ENCODE data around the gene GREB1.

GREB1 gene

DNA sequence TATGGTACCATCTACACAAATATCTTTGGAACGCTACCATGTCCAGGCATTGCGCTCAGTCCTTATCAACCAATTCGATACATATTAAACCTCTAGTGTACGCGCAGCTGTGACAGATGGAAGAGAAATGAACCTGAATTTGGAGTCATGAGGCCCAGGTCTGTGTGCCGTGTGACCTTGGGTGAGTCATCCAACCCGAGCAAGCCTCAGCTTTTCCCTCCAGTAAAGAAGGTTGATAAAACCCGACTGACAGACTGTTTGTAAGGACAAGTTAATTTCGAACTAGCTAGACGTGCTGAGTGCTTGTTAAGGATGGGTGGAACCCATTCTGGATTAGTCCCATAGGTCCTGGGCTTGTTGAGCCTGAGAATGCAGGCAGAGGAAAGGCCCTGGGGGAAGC is 28.2 kb downstream of the GREB1 start:
- no peak for DNase-seq (ENCODE audit: low spot score)

DNA sequence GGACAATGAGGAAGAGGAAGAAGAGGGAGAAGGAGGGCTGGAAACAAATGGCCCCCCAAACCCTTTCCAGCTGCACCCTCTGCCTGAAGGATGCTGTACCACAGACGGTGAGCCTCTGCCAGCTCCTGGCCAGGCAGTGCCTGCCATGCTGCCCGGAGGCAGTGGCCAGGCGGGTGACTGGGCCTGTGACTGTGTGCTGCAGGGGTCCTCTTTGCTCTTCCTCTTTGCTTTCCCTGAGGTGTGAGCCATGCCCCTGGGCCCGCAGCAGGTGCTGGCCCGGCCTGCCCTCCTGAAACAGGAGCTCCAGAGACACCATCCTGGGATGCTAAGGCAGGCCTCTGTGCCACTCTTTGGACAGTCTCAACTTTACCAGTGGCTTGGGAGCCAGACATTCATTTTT is 28.6 kb downstream of the GREB1 start:
- no peak for DNase-seq (ENCODE audit: low spot score)

DNA sequence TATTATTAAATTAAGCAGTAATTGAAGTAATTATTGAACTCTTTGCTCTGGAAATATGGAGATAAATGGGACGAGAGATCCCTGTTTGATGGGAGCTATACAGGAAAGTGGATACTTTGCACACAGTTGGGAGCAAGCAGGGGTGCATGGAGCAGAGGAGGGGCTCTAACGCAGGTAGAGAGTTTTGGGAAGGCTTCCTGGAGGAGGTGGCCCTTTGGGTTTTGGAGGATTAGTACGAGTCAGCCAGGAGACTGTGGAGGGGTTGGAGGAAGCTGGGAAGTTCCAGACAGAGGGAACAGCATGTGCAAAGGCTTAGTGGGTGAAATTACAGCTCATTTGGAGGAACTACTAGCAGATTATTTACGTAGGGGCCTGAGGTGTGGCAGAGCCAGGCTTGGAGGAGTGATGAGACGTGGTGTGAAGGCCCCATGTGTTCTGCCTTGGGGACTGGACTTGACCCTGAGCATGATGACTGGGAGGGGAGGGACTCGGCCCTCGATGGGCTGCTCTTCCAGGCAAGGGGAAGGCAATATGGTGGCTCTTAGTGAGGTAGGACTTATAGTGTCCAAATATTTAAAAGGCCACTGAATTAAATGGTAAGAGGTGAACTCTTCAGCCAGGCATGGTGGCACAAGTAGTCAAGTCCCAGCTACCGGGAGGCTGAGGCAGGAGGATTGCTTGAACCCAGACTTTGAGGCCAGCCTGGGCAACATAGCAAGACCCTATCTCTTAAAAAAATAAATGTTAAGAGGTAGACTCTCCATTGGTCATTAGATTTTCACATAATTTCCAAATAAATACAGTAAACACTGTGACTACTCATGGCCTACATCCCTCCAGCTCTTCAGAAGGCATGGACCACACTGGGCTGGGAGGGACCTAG is 30.2 kb downstream of the GREB1 start:
- no peak for DNase-seq (ENCODE audit: low spot score)

DNA sequence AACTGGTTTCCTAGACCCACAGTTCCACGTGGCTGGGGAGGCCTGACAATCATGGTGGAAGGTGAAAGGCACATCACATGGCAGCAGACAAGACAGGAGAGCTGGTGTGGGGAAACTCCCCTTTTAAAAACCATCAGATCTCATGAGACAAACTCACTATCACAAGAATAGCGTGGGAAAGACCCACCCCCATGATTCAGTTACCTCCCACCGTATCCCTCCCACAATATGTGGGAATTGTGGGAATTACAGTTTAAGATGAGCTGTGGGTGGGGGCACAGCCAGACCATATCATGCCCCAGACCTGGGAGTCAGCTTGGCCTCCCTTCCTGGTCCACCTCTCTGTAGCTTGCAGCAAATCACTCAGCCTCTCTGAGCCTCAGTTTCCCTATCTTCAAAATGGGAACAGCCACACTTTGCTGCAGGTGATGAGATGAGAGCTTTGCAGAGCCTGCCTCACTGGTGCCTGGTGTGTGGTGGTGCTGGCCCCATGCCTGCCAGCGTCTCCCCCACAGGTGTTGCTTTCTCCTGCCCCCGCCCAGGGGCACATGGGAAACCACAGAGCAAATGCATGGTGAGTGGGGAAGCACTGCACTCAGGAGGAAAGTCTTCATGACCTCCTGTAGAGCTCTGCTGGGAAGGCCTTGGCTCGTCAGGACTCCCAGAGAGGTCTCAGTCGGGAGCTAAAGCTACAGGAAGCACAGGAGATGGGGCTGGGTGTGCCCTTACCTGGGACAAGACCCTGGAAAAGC is 31.1 kb downstream of the GREB1 start:
- no peak for DNase-seq (ENCODE audit: low spot score)

DNA sequence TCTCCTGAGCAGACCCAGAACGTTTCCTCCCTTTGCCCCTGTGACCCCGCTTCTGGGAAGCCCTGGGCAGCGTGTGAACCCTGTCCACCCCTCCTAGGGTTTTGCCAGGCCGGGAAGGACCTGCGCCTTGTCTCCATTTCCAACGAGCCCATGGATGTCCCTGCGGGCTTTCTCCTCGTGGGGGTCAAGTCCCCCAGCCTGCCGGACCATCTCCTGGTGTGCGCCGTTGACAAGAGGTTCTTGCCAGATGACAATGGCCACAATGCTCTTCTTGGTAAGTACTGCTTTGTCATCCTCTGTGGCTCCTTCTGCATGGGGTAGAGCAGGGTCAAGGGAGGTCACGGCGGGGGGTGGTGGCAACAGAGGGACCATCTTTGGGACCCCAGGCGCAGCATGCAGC is 32.5 kb downstream of the GREB1 start:
- DNase-seq (ENCODE audit: low spot score) = no peak

DNA sequence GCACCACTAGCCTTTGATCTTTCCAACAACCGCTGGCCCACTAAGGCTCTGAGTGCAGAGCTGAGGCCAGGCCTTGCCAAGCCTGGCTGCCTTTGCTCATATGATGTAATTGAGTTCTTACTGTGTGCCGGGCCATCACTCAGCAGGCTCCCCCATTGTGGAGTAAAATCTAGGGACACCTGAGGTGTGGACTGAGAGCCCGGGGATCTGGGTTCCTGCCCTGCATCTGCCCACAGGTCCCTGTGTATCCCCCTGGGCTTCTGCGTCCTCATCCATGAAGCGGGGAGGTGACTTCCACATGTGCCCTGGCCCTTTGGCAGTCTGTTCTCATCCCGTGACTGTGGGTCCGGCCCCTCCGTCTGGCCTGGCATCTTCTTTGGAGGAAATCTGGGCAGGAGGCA is 33.8 kb downstream of the GREB1 start:
- DNase-seq (ENCODE audit: low spot score) = no peak

DNA sequence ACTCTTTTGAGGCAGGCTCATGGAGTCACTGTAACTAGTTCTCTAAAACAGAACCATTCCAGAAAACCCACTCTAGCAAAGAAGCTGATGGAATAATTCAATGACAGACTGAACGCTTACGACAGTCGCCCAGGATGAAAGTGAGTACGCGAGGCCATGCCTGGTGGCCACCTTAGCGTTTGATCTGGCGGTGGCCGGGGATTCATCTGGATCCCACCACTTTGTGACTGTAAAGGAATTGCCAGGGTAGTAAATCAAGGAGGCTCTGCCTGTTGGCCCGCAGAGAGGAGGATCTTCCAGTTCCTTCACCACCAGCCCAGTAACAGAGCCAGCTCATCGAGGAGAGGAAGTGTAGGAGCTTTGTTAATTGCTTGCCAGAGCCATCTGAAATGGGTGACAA is 34.6 kb downstream of the GREB1 start:
- DNase-seq (ENCODE audit: low spot score) = no peak

DNA sequence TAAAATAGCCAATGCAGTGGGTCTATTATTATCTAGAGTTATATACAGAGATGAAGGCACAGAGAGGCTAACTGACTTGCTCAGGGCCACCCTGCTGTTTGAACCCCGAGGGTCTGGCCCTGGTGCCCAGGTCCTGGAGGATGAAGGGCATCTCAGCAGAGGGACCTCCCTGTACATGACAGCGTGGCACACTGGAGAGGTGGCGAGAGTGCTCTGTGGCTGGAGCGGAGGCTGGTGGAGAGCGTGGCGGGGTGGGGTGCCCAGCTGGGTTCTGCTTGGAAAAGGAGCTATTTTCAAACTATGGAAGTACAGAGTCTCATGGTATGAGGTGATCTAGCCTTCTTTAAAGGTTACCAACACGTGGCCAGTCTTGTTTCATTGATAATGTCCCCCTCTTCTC is 35.8 kb downstream of the GREB1 start:
- DNase-seq (ENCODE audit: low spot score) = no peak

DNA sequence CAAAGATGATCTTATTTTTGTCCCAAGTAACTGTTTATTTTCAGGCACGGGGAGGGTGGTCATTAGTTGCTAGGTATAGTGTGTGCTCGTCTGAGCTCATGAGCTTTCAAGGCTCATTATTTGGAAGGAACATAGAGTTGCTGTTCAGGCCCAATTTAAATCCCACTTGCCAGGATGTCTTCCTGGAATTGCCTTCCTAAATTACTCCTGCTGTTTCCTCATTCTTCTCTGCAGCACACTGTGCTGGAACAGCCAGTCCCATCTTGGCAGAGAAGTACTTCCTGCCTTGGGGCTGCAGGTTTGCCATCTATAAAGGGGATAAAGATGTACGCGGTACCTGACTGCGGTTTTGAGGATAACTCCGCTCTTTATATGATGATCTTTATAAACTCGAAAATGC is 37.3 kb downstream of the GREB1 start:
- no peak for DNase-seq (ENCODE audit: low spot score)

DNA sequence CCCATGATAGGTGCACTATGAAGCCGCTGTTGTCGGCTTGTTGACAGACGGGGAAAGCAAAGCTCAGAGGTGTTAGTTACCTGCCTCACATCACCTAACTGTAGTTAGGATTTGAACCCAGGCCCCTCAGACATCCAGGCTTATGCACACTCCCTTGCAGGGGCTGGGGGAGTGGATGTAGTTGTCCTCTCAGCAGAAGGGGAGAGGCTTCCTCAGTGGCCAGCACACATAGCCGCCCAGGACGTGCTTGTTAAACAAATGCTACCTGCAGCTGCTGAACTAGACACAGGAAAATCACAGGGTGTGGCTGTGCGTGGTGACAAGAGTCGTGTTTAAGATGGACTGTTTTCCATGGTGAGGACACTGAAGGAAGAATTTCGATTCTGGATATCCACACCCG is 39.2 kb downstream of the GREB1 start:
- DNase-seq (ENCODE audit: low spot score) = no peak

DNA sequence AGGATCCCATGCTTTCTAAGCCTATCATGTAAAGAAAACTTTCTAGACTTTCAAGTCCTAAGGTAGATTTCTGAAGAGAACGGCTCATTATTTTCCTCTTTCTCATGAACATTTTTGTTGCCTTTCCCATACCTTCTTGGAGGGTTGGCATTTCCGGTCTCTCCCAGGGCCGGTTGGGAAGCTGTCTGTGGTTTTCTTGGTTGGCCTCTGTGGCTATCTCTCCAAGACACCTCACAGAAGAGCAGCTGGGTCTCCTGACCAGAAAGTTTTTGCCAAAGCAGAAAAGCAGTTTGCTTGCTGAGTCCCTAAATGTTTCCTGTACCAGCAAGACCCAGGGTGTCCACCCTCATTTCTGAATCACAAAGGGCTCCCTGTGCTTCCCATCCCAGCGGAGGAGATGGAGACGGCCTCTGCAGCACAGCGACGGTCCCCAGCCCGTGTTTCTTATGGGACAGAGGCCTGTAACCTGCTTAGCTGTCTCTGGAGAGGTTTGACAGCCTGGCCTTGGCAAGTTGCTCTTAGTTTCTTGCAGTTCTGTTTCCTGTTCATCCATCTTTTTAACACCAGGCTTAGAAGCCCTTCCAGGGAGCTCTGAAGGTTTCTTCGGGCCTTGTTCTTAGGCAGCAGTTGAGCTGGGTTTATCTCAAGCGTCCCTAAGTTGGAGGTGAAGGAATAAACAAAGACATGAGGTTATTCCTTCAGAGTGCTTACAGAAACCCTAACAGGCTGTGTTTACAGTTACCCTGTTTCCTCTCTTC is 39.8 kb downstream of the GREB1 start:
- DNase-seq (ENCODE audit: low spot score) = no peak

DNA sequence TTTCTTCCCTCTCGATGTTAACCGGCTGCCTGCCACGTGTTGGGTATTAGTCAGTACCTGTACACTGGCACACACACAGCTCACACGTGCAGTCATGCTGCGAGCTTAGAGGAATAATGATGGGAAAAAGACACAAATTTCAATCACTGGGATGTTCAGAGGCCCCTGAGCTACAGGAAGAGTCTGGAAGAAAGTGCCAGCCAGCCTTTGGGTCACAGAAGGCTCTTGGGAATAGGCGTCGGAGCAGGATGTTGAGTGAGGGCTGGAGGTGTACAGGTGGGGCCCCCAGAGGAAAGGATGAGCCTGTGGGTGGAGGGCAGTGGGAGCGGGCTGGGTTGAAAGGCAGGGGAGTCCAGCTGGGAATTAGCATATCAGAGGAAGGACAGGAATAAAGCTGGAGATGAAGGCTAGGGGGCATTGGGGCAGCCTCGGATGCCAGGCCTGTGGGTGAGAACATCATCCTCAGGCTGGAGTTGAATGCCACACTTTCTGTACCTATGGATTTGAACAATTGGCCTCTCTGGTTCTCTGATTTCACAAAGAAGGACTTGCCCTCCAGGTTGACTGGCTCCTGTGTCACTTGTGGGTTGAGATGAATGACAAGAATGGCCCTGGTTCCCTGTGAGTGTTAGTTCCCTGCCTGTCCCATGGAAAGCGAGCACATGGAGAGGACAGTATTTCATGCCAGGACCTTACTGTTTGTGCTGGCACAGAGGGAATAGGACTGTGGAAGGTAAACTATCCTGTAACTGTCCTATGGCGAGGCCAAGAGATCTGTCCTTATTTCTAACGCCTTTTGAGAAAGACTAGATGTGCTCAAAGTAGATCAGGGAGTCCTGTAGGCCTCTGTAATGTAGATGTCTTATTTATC is 40.6 kb downstream of the GREB1 start:
- DNase-seq (ENCODE audit: low spot score) = no peak

DNA sequence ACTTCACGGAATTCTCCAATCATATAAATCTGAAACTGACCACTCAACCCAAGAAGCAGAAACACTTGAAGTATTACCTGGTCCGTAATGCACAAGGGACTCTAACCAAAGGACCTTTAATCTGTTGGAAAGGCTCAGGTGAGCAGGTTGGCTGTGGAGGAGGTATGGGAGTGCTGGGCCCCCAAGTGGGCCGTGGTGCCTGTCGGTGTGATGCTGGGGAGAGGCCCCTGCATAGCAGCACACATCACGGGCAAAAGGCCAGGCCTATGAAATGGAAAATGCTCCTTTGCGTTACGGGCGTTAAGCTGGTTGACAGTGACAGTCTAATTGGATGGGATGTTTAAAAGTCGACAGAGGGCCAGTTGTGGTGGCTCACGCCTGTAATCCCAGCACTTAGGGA is 42.6 kb downstream of the GREB1 start:
- no peak for DNase-seq (ENCODE audit: low spot score)

DNA sequence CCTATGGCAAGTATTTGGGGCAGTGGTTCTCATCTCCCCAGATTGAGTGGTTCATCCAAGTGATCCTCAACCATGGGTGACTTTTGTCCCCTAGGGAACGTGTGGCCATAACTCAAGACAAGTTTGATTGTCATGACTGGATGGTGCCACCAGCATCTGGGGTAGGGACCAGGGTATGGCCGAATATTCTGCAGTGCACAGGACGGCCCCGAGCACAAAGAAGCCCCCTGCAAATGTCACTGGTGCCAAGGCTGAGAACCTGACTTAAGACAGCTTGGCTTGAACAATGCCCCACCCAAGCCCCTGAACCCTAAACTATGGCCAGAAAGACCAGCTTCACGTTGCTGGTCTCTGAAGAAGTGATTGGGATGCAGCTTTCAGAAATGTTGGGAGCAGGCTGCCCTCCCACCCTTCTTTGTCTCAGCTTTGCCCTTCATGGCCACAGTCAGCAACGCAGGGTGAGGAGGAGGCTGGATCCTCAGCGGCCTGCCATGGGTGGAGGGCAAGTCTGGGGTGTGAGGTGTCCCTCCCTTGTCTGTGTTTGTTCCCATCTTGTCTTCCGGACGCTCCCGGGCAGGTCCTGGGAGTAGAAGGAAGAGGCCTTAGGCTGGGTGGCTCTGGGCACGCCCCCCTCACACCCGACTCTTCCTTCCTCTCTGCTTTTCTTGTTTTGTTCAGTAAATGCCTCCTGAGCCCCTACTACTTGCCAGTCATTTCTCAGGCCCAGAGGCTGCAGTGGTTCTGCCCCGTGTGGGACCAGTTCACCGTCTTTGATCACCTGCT is 43.4 kb downstream of the GREB1 start:
- no peak for DNase-seq (ENCODE audit: low spot score)

DNA sequence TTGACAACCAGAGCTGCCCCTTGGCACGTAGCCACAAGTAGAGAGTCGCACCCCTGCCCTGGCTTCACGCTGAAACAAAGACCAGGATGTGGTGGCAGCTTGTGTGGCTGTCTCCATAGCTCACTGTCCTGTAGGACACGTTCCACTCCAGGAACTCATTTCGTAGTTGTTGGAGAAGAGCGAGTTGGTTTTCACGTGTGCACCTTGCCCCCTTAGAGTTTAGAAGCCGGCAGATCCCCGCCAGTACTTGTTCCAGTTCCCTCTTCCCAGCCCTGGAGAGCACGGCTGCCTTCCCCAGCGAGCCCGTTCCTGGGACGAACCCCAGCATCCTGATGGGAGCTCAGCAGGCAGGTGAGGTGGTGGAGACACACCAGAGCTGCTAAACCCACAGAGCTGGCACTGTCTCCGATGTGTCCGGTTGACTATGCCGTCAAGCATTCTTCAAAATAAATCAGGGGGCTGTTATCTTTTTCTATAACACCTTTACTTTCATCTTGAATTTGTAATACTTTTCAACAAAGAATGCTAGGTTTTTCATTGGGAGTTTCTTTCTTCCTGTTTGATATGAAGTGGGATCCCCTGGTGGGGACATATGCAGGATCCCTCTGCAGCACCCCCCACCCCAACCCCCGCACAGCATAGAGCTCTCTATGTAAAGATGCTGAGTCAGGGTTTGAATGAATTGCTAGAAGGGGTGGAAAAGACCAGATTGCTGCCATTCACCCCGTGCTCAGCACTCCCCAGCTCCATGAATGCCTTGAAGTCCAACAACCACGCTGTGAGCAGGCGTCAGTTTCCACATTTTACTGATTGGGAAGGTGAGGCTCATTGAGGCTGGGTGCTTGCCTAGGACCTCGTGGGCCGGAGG is 44.5 kb downstream of the GREB1 start:
- DNase-seq (ENCODE audit: low spot score) = no peak

DNA sequence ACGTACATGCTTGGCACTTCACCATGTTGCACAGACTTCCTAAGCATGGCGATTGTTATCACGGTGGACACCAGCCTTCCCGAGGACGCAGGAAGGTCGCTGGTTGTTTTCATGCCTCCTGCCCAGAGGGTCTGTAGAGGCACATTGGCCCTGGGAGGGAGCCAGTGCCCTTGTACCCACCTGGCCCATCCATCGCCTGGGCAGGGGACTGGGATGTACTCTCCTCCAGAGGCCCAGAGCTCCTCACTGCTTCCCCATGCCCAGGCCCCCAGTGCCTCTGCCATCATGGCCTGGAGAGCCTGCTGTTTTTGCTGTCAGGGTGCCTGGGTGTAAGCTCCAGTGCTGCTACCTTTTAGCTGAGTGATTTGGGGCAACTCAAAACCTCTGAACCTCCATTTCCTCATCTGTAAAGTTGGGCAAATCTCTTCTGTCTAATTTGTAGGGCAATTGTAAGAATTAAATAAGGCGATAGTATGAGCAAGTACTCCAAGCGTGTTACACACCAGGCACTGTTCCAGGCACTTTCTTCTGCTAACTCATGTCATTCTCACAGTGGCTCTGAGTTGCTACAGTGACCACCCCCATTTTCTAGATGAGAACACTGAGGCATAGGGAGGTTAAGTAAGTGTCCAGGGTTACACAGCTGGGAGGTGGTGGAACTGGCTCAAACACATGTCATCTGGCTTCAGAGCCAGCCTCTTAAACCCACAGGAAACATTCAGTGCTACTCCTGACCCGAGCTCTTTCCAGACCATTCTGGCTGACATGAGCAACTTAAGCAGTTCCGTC is 45.3 kb downstream of the GREB1 start:
- no peak for DNase-seq (ENCODE audit: low spot score)

DNA sequence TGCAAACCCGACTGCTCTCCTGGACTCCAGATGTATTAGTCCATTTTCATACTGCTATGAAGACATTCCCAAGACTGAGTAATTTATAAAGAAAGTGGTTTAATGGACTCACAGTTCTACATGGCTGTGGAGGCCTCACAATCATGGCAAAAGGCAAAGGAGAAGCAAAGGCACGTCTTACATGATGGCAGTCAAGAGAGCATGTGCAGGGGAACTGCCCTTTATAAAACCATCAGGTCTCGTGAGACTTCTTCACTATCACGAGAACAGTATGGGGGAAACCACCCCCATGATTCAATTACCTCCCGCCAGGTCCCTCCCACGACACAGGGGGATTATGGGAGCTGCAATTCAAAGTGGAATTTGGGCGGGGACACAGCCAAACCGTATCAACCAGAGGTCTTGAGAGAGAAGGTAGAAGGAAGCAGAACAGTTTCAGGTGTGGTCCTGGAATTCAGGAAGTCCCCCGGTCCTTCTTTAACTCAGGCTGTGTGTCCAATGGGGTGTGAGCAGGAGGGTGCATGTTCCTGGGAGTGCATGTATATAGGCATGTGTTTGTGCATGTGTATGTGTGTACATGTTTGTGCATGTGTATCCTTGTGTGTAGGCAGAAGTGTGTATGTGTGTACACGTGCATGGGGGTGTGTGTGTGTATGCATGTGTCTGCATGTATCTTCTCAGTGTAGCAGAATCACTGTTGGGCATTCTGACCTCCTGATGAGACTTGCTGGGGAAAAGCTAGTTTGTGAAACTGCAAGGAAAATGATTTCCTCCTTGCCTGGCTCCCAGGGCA is 46.2 kb downstream of the GREB1 start:
- DNase-seq (ENCODE audit: low spot score) = no peak

DNA sequence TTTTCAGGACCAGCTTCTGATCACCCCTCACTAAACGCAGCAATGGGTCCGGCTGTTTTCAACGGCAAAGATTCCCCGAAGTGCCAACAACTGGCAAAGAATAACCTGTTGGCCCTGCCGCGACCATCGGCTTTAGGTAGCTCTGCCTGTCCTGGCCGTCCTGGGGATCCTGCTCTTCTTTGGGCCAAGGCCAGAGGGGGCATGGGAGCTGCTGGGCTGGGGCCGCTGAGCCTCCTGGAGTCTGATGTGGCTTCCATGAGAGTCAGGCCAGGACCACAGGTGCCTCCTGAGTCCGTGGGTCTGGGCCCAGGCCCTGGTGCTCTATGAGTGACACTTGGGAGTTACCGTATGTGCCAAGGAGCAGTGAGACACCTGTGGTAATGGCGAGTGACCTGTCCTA is 46.9 kb downstream of the GREB1 start:
- DNase-seq (ENCODE audit: low spot score) = no peak

All from HuH-7 (cell line).